HCT116 (cell line): ENCODE results near the gene BSND. TPM values are rescaled to one million over a fixed set of nuclear protein-coding genes. Genes with fewer than 3 reads are reported as not detected.

Source experiments
- ATAC-seq: fragments of 200-7000 bp; cut with Tn5 transposase; 2 replicates; pipeline ENCODE4 v1.9.1; 2020; ENCODE audit warnings: mild to moderate bottlenecking, moderate library complexity
- BruUV-seq: library from RNA; stranded (reverse); fragments of 400-500 nt; replicated peaks from 2 replicates; lab custom pipeline; 2021; lab: Mats Ljungman, UMichigan
- CTCF ChIA-PET: fragments of 300-600 bp; sonication (Branson Sonifier 250); formaldehyde crosslinking; loops from one replicate; lab custom pipeline; 2021; ENCODE audit warnings: antibody characterized with exemption; lab: Charles Lee
- POLR2A ChIA-PET: fragments of 300-600, 350-600 bp; sonication (Branson Sonifier 250); formaldehyde crosslinking; loops from one replicate; lab custom pipeline; 2021; ENCODE audit warnings: antibody characterized with exemption; lab: Charles Lee
- RAD21 ChIA-PET, 2 experiments: fragments of 300-600 bp; sonication (Branson Sonifier 250); formaldehyde crosslinking; loops; one replicate each; lab custom pipeline; 2023; ENCODE audit warnings: low total read pairs in 2 of 2; ENCODE audit not compliant: uncharacterized antibody in 2 of 2, unreplicated experiment in 2 of 2, low non-redundant PET in 1 of 2; lab: Charles Lee
- DNase-seq: peaks from one replicate; pipeline ENCODE4 v3.0.0-alpha.2; 2010; ENCODE audit warnings: low read depth, low spot score
- H2AFZ ChIP-seq: fragments of 200-600 bp; shearing (Covaris generic), sonication (generic); 2 replicates; pipeline ENCODE4 v1.6.1; 2017; ENCODE audit warnings: low read depth, mixed run types, mixed read lengths, antibody characterized with exemption, low read length; ENCODE audit not compliant: poor library complexity, severe bottlenecking
- H3K27ac ChIP-seq: 2 replicates; pipeline ENCODE4 v1.5.1; 2012; ENCODE audit warnings: low read depth, low read length
- H3K27me3 ChIP-seq: fragments of 200-600 bp; sonication (generic); 2 replicates; pipeline ENCODE4 v1.6.1; 2016; ENCODE audit warnings: mixed run types, low read length, mixed read lengths; ENCODE audit not compliant: insufficient read depth
- H3K36me3 ChIP-seq, 2 experiments: fragments of 200-500 bp in 1 of 2; fragments of 200-600 bp in 1 of 2; sonication (Bioruptor generic) in 1 of 2; sonication (generic) in 1 of 2; 2 replicates each; pipeline versions ENCODE4 v1.5.1 to v1.6.1; 2014 to 2016; ENCODE audit warnings: low read length in 2 of 2, inconsistent platforms in 1 of 2, mixed read lengths in 1 of 2, mixed run types in 1 of 2; ENCODE audit not compliant: insufficient read depth in 2 of 2, control insufficient read depth in 1 of 2
- H3K4me1 ChIP-seq, 2 experiments: fragments of 200-600 bp in 1 of 2; sonication (generic) in 1 of 2; 2 replicates each; pipeline versions ENCODE4 v1.5.1 to v1.6.1; 2012 to 2017; ENCODE audit warnings: low read length in 2 of 2, inconsistent platforms in 1 of 2, mild to moderate bottlenecking in 1 of 2, mixed read lengths in 1 of 2, mixed run types in 1 of 2, moderate library complexity in 1 of 2; ENCODE audit not compliant: insufficient read depth in 2 of 2, control insufficient read depth in 1 of 2
- H3K4me2 ChIP-seq: fragments of 200-600 bp; sonication (generic); 2 replicates; pipeline ENCODE4 v1.6.1; 2017; ENCODE audit warnings: mixed run types, low read length, mixed read lengths
- H3K4me3 ChIP-seq, 2 experiments: fragments of 200-600 bp in 1 of 2; sonication (generic) in 1 of 2; replicated peaks in 1 of 2; 2 replicates each; pipeline ENCODE4 v1.5.1; 2011 to 2016; ENCODE audit warnings: low read length in 2 of 2, control low read depth in 1 of 2, low read depth in 1 of 2, mild to moderate bottlenecking in 1 of 2, mixed read lengths in 1 of 2, mixed run types in 1 of 2
- H3K79me2 ChIP-seq: fragments of 200-600 bp; sonication (generic); 2 replicates; pipeline ENCODE4 v1.6.1; 2017; ENCODE audit warnings: mild to moderate bottlenecking, mixed run types, low read length, moderate library complexity, mixed read lengths; ENCODE audit not compliant: insufficient read depth
- H3K9ac ChIP-seq: fragments of 200-600 bp; sonication (generic); 2 replicates; pipeline ENCODE4 v1.6.1; 2016; ENCODE audit warnings: low read length, mixed read lengths
- H3K9me2 ChIP-seq: fragments of 200-600 bp; sonication (generic), shearing (Covaris generic); 2 replicates; pipeline ENCODE4 v1.6.1; 2017; ENCODE audit warnings: mixed run types, mild to moderate bottlenecking, moderate library complexity; ENCODE audit not compliant: insufficient read depth
- H3K9me3 ChIP-seq, 2 experiments: fragments of 200-500 bp in 1 of 2; fragments of 200-600 bp in 1 of 2; sonication (Bioruptor generic) in 1 of 2; sonication (generic) in 1 of 2; 2 replicates each; pipeline ENCODE4 v1.6.1; 2014 to 2017; ENCODE audit warnings: low read length in 2 of 2, mixed read lengths in 2 of 2, inconsistent platforms in 1 of 2, low read depth in 1 of 2, mild to moderate bottlenecking in 1 of 2, mixed run types in 1 of 2, moderate library complexity in 1 of 2; ENCODE audit not compliant: control insufficient read depth in 1 of 2, insufficient read depth in 1 of 2
- H4K20me1 ChIP-seq: fragments of 200-600 bp; sonication (generic), shearing (Covaris generic); 2 replicates; pipeline ENCODE4 v1.6.1; 2017; ENCODE audit warnings: mixed run types, mild to moderate bottlenecking, moderate library complexity; ENCODE audit not compliant: insufficient read depth
- CBX3 ChIP-seq: IDR thresholded peaks from 2 replicates; pipeline ENCODE4 v1.6.1; 2012; ENCODE audit warnings: low read depth
- CEBPB ChIP-seq: IDR thresholded peaks from 2 replicates; pipeline ENCODE4 v1.6.1; 2012; ENCODE audit warnings: low read depth
- CTCF ChIP-seq, 3 experiments: fragments of 200-600 bp in 1 of 3; sonication (generic) in 1 of 3; IDR thresholded peaks in 2 of 3; conservative IDR thresholded peaks in 1 of 3; 2 replicates each; pipeline ENCODE4 v1.5.1; 2012 to 2017; ENCODE audit warnings: low read depth in 2 of 3, low read length in 2 of 3, antibody characterized with exemption in 1 of 3, borderline replicate concordance in 1 of 3, control low read depth in 1 of 3, mild to moderate bottlenecking in 1 of 3, mixed read lengths in 1 of 3, mixed run types in 1 of 3, moderate library complexity in 1 of 3; ENCODE audit not compliant: insufficient read depth in 1 of 3
- EGR1 ChIP-seq: IDR thresholded peaks from 2 replicates; pipeline ENCODE4 v1.6.1; 2012; ENCODE audit warnings: low read depth
- ELF1 ChIP-seq: IDR thresholded peaks from 2 replicates; pipeline ENCODE4 v1.6.1; 2012; ENCODE audit warnings: low read depth, borderline replicate concordance
- EZH2 ChIP-seq: fragments of 200-600 bp; sonication (generic); IDR thresholded peaks from 2 replicates; pipeline ENCODE4 v1.6.1; 2017; ENCODE audit warnings: antibody characterized with exemption, mixed run types
- EZH2phosphoT487 ChIP-seq: fragments of 200-600 bp; IDR thresholded peaks from 2 replicates; pipeline ENCODE4 v1.6.1; 2018; ENCODE audit warnings: antibody characterized with exemption, borderline replicate concordance
- FOSL1 ChIP-seq: IDR thresholded peaks from 2 replicates; pipeline ENCODE4 v1.6.1; 2012; ENCODE audit warnings: low read depth
- JUND ChIP-seq: IDR thresholded peaks from 2 replicates; pipeline ENCODE4 v1.6.1; 2012
- MAX ChIP-seq: IDR thresholded peaks from 2 replicates; pipeline ENCODE4 v1.6.1; 2012
- POLR2A ChIP-seq: IDR thresholded peaks from 2 replicates; pipeline ENCODE4 v1.7.0; 2011; ENCODE audit warnings: borderline replicate concordance; ENCODE audit not compliant: insufficient read depth, insufficient read length; ENCODE audit errors: extremely low read depth
- POLR2AphosphoS5 ChIP-seq: IDR thresholded peaks from 2 replicates; pipeline ENCODE4 v1.6.1; 2011; ENCODE audit warnings: mild to moderate bottlenecking, low read depth, low read length, moderate library complexity
- RAD21 ChIP-seq: IDR thresholded peaks from 2 replicates; pipeline ENCODE4 v1.6.1; 2012; ENCODE audit warnings: low read depth, mild to moderate bottlenecking
- REST ChIP-seq: IDR thresholded peaks from 2 replicates; pipeline ENCODE4 v1.6.1; 2012; ENCODE audit warnings: low read depth
- ZBTB33 ChIP-seq: IDR thresholded peaks from 2 replicates; pipeline ENCODE4 v1.6.1; 2011; ENCODE audit warnings: mild to moderate bottlenecking, low read length, moderate library complexity; ENCODE audit not compliant: insufficient replicate concordance; ENCODE audit errors: extremely low read depth
- ZFX ChIP-seq: fragments of 450-650 bp; IDR thresholded peaks from 2 replicates; pipeline ENCODE4 v1.6.1; 2017
- ZNF274 ChIP-seq: fragments of 200-500 bp; sonication (Bioruptor generic); IDR thresholded peaks from 2 replicates; pipeline ENCODE4 v1.6.1; 2014; ENCODE audit warnings: mild to moderate bottlenecking, low read depth, low read length, inconsistent platforms
- intact Hi-C: fragments of 100-400 bp; cut with micrococcal nuclease; formaldehyde crosslinking; loops from 2 replicates; pipeline ENCODE4 v1.10.0; 2022
- total RNA-seq: library from RNA; stranded (reverse); gene quantifications from one replicate; pipeline ENCODE4 v1.2.1, GENCODE V29; 2021; ENCODE audit not compliant: unreplicated experiment

BSND gene
- total RNA-seq, 1 experiment from 2014 or later = not detected

GRCh38 chr1:54994355-54994990 lies 4.3 kb upstream of the BSND start:
- H3K4me2 ChIP-seq = no peak overlapping the region
- BruUV-seq = no TSS peak

More at GRCh38 chr1:54994355-54994990, 4.3 kb upstream of the BSND start:
- TF ChIP-seq POLR2AphosphoS5 (no peak), CTCF (IDR thresholded peaks at IDR 0.05 in 2 of 3, conservative IDR thresholded peaks at IDR 0.05 in 1 of 3; ENCODE audit: borderline replicate concordance in 1 of 3, insufficient read depth in 1 of 3, low read depth in 2 of 3, low read length in 2 of 3) (no peak), RAD21 (no peak), EGR1 (no peak), EZH2 (no peak), REST (no peak), ELF1 (no peak), ZBTB33 (no peak), CEBPB (no peak), ZNF274 (no peak), POLR2A (no peak), JUND (no peak), FOSL1 (no peak), MAX (no peak), CBX3 (no peak), EZH2phosphoT487 (no peak), ZFX (no peak)
- Histone ChIP-seq H3K27me3 (no peaks in the 10 kb centered on the region), H3K9me3 (no peaks in the 10 kb centered on the region), H2AFZ (no peak overlapping the region), H3K79me2 (no peaks in the 10 kb centered on the region), H3K4me1 (peaks cover 0 to 9% of the 10 kb centered on the region in 2 experiments; a peak in 2 of 4 replicates), H3K4me3 (no peak overlapping the region), H3K36me3 (no peaks in the 10 kb centered on the region), H3K9me2 (no peaks in the 10 kb centered on the region), H3K9ac (no peak overlapping the region), H3K27ac (no peak overlapping the region), H4K20me1 (no peaks in the 10 kb centered on the region)
- ChIA-PET POLR2A (no interaction called here), RAD21 (no interaction called here), CTCF (interaction anchor here (5.8 kb wide), 1 partner anchor 45 kb away, joined by 85 read pairs; no protein-coding TSS in a partner anchor)
- no peak for ATAC-seq
- DNase-seq = no peak
- intact Hi-C loops = no loop called here
